Fibroblast of skin of back (primary cell): ENCODE data around the gene SPAG4.

Experiments used
- DNase-seq: peaks from one replicate; pipeline ENCODE4 v3.0.0-alpha.2; 2013

Gene SPAG4

GRCh38 chr20:35660122-35660937, 44.7 kb downstream of the SPAG4 start:
- no peak for DNase-seq

- peak; percentile 15 for DNase-seq
Observed at GRCh38 chr20:35661053-35661452, 45.4 kb downstream of the SPAG4 start.

- DNase-seq: no peak
Observed at GRCh38 chr20:35661908-35662307, 46.3 kb downstream of the SPAG4 start.

- no peak for DNase-seq
Observed at GRCh38 chr20:35662551-35662950, 46.9 kb downstream of the SPAG4 start.

GRCh38 chr20:35663516-35664465, 48.2 kb downstream of the SPAG4 start:
- peak; percentile 22 for DNase-seq

GRCh38 chr20:35664466-35665206, 49.0 kb downstream of the SPAG4 start, which contains the start of the genes CPNE1 and RBM12:
Gene CPNE1 (minus strand): TSS chr20:35664900. CDS start chr20:35632923, 31,977 bp downstream.
Gene RBM12 (minus strand): TSS chr20:35664900. CDS start chr20:35655322, 9,578 bp downstream.
- peak; percentile 92 for DNase-seq

- no peak for DNase-seq
Observed at GRCh38 chr20:35665949-35666288, 50.3 kb downstream of the SPAG4 start.

GRCh38 chr20:35669221-35669620, 53.6 kb downstream of the SPAG4 start:
- DNase-seq: no peak

- no peak for DNase-seq
Observed at GRCh38 chr20:35669681-35670080, 54.1 kb downstream of the SPAG4 start.
